Dermis microvascular lymphatic vessel endothelial cell (primary cell): ENCODE measurements around the gene DPPA4. TPM values are rescaled to one million over a fixed set of nuclear protein-coding genes. Genes with fewer than 3 reads are reported as not detected.
"Not testable (repeated sequence)": the region's sequence is repeated elsewhere in the genome, so short reads cannot be mapped to it uniquely, and the experiment has no call there.

Experiments used
- DNase-seq, 2 donors: peaks; one replicate each; pipeline versions ENCODE4 v3.0.0 to v3.0.0-alpha.2; 2010; ENCODE audit warnings: low read depth in 2 of 2
- total RNA-seq: library from RNA; depleted of rRNA; stranded (reverse); fragments of >200 nt; gene quantifications from 2 replicates; pipeline ENCODE4 v1.2.1, GENCODE V29; 2014

DPPA4 gene, protein sequence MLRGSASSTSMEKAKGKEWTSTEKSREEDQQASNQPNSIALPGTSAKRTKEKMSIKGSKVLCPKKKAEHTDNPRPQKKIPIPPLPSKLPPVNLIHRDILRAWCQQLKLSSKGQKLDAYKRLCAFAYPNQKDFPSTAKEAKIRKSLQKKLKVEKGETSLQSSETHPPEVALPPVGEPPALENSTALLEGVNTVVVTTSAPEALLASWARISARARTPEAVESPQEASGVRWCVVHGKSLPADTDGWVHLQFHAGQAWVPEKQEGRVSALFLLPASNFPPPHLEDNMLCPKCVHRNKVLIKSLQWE
- not detected in 2 replicates for total RNA-seq

DNA sequence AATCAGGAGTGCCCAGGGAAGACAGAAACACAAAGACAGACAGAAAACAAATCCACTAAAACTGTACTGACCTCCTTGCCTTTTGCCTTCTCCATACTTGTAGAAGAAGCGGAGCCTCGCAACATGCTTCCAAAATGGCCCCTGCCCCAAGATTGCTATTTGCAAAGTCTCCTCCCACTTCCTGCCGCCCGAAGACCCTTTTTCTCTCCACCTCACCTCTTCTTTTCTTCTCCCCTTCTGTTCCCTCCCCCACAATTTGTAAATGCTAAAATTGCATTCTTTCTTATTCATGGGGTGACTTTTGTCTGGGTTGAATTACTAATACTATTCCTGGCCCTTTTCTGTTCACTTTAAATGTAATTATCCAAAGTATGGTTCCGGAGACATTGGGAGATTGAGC lies at the start of gene DPPA4:
TSS of gene DPPA4 (minus strand) at position 154 of the 400 bp plus-strand sequence. CDS start at position 125, 29 bp downstream.
- no peak for DNase-seq

DNA sequence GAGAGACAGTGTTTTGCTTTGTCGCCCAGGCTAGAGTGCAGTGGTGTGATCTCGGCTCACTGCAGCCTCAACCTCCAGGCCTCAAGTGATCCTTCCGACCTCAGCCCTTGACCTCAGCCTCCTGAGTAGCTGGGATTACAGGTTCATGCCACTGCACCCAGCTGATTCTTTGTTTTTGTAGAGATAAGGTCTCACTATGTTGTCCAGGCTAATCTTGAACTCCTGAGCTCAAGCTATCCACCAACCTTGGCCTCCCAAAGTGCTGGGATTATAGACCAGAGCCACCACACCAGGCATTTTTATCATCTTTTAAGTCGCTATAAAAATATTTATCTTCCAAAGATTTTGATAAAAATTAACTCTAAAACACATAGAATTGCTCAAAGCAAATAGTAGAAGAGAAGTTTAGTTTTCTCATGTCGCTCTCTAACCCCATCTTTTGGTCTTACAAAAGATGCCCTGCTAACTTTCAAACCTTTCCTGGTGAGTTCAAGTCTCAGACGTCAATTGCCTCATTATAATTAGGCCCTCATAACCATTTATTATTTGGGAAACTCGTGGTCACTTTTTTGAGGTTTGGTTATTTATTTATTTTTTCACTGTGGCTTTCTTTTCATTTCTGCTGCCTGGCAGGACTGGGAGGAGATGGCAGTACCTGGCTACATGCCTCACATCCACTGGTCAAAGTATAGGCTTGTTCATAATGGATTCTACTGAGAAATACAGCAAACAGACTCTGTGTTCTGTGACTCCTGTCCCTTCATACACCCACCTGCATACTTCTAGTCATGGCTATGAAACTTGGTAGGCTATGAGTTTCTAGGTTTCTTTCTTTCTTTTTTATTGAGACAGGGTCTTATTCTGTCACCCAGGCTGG lies 48.3 kb upstream of the DPPA4 start:
- DNase-seq, result no peak

DNA sequence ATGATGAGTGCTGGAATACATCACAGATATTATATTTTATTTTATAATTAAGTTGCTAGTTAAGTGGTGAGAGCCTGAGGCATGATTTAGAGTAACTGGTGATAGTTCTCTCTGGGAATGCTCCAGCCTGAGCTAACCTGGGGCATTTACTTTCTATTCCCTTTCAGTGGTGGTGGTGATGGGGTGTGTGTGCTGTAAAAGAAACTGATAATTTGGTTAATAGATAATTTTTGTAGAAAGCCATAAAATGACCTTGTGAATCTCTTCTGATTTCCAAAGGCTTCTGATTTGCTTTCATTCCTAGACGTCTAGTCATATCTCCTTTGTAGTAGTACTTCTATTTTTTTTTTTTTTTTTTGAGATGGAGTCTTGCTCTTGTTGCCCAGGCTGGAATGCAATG lies 46.8 kb upstream of the DPPA4 start:
- no peak for DNase-seq

DNA sequence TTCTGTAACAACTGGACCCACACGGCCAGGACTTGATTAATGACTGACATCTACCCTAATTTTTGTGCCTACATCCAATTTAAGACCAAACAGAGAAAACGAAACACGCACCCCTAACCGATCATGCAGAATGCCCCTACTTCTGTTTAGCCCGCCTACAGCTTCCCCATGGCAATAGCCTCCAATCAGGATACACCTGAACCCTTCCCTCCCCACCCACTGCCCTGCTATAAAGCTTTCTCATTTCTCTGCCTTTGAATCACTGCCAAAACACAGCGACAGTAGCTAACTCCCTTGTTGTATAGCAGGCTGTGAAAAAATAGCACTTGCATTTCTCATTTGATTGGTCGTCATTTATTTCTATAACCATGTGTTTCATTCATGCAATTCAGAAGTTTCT lies 45.2 kb upstream of the DPPA4 start:
- DNase-seq, result no peak

DNA sequence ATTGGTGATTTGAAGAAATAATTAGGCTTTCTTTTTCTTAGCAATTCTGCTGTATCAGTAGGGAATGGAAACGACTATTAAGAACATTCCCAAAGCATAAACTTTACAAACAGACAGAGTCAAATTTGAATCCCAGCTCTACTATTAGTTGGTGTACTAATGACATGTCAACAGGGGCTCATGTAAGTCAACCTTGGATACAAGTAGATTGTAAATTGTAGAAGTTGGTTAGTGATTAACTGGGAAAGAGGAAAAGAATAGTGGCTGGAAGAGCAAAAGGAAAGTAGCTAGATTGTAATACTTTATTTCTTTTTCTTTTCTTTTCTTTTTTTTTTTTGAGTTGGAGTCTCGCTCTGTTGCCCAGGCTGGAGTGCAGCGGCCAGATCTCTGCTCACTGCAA lies 38.6 kb upstream of the DPPA4 start:
- DNase-seq, result no peak

DNA sequence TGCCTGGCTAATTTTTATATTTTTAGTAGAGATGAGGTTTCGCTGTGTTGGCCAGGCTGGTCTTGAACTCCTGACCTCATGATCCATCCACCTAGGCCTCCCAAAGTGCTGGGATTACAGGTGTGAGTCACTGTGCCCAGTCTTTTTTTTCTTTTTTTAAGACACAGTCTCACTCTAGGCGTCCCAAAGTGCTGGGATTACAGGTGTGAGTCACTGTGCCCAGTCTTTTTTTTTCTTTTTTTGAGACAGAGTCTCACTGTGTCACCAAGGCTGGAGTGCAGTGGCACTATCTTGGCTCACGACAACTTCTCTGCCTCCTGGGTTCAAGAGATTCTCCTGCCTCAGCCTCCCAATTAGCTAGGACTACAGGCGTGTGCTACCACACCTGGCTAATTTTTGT lies 37.1 kb upstream of the DPPA4 start:
- not testable (repeated sequence) for DNase-seq

DNA sequence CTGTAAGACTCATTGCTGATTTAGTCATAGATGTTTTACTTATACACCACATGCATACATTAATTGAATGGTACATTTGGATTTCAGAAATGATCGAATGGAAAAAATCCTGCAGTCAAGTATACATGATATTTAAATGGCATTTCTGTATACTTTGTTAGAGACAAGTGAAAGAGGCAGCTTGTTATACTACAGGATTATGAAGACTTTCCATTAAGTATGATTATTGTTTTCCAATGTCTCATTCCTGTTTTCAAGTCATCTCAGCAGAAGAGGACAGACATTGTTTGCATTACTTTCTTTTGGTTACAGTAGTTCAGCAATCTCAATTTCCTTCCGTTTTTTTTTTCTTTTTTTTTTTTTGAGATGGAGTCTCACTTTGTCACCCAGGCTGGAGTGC lies 36.6 kb upstream of the DPPA4 start:
- no peak for DNase-seq

DNA sequence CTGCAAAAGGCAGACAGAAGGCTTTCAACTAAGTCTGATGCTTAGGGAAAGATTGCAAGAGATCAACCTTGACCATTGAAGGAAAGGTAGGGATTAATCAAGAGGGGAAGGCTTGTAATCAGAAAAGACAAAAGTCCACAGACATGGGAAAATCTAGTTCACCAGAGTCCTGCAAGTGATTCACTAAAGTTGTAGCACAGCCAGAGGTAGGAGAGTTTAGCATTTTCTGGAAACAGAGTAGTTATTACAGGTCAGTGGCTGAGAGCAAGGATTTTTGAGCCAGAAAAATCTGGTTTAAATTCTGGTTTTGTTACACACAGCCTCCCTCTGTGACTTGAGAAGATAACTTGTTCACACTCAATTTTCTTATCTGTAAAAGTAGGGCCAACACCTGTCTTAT lies 35.3 kb upstream of the DPPA4 start:
- no peak for DNase-seq

DNA sequence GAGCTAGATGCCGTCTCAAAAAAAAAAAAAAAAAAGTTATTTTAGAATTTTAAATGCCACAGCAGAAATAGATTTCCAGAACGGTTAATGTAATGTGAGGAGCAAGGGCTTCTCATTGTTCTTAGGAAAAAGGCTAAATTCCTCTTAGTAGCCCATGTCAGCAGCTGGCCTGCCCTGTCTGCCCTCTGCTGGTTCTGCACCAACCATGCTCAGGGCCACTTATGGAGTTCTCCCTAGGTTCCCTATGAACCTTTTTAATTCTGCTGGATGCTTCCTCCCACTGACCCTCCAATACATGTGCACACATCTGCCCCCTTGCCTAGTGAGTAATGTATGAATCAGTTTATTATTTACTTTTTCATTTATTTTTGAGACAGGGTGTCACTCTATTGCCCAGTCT lies 32.2 kb upstream of the DPPA4 start:
- no peak for DNase-seq

DNA sequence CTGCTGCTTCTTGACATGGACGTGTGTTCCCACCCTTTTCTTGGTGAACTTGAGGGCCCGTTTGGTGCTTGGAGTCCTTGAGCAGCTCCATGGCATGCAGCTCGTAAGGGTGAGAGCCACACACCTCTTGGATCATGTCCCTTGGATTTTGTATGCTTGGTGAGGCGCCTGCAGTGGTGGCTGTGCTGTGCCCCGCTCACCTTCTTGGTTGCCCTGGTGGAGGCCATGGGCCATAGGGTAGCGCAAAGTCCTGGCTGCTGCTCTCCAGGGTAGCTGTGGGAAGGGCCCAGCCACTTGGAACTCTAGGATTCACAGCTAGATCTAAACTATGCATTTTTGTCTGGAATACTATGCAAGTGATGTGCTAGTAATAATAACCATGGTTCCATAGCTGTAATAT lies 26.7 kb upstream of the DPPA4 start:
- no peak for DNase-seq

DNA sequence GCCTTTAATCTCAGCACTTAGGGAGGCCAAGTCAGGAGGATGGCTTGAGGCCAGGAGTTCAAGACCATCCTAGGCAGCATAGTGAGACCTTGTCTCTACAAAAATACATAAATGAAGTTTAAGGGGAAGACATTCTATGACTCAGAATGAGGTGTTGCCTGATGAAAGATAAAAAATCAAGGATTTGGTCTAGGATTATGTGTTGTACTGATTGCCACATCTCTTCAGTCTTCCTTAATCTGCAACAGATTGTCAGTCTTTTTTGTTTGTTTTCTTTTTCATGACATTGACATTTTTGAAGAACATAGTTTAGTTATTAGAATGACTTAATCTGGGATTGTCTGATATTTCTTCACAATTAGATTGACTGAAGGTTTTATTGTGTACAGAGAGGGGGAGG lies 26.3 kb upstream of the DPPA4 start:
- DNase-seq, result no peak

DNA sequence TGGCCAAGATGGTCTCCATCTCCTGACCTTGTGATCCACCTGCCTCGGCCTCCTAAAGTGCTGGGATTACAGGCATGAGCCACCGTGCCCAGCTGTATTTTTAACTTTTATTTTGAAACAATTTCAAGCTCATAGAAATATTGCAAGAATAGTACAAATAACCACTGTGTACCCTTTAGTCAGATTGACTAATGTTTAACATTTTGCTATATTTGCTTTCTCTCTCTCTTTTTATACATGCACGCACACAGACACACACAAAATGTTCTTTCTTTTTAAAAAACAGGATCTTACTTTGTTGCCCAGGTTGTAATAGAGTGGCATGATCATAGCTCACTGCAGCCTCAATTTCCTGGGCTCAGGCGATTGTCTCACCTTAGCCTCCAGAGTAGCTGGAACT lies 25.5 kb upstream of the DPPA4 start:
- DNase-seq, result no peak

DNA sequence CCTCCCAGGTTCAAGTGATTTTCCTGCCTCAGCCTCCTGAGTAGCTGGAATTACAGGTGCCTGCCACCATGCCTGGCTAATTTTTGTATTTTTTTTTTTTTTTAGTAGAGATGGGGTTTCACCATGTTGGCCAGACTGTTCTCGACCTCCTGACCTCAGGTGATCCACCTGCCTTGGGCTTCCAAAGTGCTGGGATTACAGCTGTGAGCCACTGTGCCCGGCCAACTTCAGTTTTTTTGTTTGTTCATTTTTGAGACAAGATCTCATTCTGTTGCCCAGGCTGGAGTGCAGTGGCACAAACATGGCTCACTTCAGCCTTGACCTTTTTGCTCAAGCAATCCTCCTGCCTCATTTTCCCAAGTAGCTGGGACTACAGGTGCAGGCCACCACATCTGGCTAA lies 21.5 kb upstream of the DPPA4 start:
- DNase-seq, result not testable (repeated sequence)

DNA sequence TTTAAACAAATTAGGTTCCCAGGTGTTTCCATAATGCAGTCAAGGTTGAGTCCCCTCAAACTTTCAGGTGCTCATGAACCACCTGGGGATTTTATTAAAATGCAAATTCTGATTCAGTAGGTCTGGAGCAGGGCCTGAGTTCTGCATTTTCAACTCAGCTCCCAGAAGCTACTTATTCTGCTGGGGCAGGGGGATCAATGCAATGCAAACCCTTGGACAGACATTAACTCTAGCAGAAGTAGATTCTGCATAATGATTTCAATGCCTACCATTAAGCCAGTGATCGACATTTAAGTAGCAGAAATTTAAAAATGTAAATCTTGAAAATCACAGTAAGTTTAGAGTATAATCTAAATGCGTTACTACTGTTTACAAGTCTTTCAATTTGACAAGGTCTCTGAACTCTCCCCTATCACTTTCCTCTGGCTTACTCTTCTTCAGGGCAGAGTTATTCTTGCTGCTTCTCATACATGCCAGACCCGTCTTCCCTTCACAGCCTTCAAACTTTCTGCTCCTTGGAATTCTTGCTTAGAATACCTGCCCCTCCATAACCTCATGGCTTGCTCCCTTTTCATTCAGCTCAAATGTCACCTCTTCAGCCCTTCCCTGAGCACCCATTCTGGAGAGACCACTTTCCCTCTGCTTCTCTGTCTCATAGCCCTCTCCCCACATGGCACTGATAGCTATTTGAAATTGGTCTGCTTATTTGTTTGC lies 19.3 kb upstream of the DPPA4 start:
- no peak for DNase-seq

DNA sequence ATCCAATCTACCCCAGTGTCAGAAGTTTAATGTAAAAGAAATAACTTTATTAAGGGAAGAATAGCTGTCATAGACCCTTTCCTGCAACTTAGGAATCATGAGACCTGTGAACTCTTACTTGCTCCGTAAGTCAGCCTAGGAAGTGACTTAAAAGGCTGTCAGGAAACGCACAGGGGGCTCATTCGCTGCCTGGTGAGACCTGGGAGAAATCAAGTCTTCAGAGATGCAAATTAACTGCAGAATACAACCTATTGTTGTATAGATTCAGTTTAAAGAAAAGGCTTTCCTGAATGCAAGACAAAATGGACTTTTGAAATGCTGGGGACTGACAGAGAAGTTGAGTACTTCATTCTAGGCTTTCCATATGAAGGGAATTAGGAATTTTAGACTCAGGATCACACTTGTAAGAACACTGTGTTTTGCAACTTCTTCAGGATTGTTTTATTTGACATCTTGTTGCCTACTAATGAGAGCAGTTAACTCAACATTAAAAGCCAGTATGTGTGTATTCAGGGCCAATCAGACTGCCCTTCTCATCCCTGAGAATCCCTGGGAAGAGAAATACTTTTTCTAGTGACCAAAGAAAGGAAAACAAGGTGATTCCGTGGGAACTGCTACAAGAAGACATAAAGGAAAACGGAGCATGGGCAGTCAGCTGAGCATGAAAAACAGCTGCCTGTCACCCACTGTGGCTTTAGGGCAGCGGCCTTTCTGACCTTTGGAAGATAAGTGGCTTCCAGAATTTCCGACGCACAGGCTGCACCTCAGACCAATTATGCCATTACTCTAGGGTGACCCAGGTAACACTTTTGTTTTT lies 18.5 kb upstream of the DPPA4 start:
- no peak for DNase-seq

DNA sequence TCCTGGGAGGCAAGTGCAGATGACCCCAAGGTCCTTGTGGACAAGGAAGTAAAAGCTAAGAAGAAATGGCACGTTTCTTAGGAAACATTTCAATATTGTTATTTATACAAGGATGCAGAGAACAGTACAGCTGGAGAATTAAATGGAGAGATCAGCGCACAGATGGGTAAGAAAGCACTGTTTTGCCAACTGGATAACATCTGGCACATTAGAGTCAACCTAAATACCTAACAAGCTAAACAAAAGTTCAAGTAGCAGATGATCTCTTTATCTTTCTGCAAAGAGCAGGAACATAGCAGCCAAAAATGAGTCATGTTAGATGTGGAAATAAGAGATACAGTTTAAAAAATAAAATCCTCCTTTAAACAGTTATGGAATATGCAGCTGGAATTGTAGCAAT lies 15.7 kb upstream of the DPPA4 start:
- no peak for DNase-seq

DNA sequence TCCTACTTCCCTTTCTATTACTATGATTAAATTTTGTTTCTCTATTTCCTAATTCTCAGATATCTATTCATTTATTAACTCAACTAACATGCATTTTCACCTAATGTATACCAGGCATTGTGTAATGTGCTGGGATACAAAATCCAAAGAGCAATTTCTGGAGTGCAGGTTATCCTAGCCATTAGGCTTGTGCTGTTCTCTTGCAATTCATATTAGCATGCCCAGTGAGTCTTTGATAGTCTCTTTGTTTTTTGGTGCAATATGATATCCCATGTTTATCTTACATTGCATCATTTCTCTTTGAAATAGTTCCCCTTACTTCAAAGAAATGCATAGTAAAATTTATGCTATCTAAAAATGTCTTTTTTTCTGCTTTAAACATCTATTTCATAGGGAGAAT lies 13.9 kb upstream of the DPPA4 start:
- no peak for DNase-seq

DNA sequence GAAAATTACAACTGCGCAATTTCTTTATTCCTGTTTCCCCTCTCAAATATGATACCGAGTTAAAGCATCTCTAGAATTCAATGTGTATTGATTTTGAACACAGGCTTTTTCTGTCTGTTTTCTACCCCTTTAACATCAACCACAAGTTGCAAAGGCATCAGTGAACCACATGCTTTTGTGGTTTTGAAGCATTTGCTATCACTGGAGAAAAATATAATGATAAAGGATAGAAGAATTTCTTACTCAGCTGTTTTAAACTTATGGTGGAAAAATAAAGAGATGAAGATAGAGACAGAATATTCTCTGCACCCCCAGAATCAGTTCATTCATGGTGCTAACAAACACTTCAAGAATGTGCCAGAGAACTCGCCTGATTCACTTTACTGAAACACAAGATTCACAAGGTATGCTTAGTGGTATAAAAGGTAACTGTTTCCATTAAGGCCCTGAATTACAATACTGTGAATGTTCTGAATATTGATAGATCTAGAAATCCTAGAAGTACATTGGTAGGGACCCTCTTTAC lies 9.5 kb upstream of the DPPA4 start:
- no peak for DNase-seq

DNA sequence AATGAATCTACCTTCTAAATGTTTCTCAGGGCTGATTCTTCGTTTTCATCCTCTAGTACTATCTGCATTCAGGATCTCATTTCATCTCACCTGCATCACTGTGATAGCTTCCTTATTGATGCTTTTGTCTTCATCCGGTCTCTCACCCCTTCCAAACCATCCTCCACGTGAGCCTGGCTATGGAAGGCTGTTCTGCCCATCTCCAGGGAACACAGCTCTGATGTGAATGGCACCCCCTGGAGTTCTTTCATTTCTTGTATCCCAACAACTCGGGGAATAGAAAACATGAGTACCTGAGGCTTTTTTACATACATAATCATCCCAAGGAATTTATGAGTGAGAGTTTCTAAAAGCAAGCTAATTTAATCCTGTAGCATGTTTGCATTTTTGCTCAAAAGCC lies 8.8 kb upstream of the DPPA4 start:
- no peak for DNase-seq

DNA sequence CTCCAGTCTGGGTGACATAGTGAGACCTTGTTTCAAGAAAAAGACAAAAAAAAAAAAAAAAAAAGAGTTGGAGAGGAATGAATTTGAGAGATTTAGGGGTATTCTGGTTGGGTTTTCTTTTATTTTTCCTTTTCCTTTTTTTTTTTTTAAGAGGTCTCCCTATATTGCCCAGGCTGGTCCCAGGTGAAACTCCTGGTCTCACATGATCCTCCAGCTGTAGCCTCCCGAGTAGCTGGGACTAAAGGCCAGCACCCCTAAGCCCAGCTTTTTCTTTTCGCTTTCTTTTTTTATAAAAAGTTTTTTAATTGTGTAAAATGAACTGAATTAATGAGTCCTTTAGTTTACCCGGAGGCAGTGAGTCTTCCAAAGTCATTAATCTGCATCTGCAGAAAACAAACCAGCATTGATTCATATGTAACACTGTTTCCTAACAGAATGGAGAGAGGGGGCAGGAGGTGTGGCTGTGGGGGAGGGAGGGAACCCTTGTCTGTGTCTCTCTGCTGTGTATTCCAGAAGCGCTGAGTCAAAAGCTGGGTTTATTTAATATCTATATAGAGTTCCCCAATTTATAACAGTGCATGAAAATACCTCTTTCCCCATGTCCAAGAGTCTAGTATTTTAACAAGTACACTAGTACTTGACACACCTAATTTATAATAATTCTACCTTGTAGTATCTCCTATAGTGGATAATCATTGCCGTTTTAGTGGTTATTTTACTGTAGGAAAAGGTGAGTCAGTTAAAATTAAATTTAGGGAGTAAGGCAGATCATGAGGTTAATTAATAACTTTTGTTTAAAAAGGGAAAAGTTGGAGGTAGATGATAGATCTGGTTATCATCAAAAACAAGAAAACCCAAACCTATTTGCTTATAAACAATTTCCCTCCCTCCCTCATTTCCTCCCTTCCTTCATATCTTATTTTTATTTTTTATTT lies 2.6 kb upstream of the DPPA4 start:
- no peak for DNase-seq
